Spleen (tissue), 7 donors: Measurements from ENCODE around the gene KRTAP6-1.

ENCODE experiments used
- POLR2A ChIP-seq, 3 donors: fragments of 450-650 bp; IDR thresholded peaks; one replicate each; pipeline ENCODE4 v1.5.1; 2017; ENCODE audit warnings: antibody characterized with exemption in 3 of 3, mild to moderate bottlenecking in 1 of 3
- POLR2AphosphoS5 ChIP-seq, 3 donors: sonication (generic); formaldehyde crosslinking; IDR thresholded peaks; one replicate each; pipeline ENCODE4 v1.5.1; 2017; ENCODE audit warnings: antibody characterized with exemption in 3 of 3
- TF ChIP-seq, protein P1 (sequence below), 11 experiments: fragments of 200-600 bp in 7 of 11; fragments of 450-650 bp in 4 of 11; sonication (generic) in 4 of 11; IDR thresholded peaks in 8 of 11; conservative IDR thresholded peaks in 3 of 11; 1 replicate in 7 of 11; 2 replicates in 4 of 11; pipeline versions ENCODE4 v1.4.0 to v1.8.0; 2016 to 2021; ENCODE audit warnings: antibody characterized with exemption in 11 of 11, inconsistent platforms in 4 of 11, mild to moderate bottlenecking in 1 of 11
- donor health status: DM: no; HTN: no; CAD: no; lungs with moderate emphysema.
- donor health status: DM: no; HTN: no; CAD: no.
- donor health status: DM: no; HTN: no; CAD: no.

GRCh38 chr21:30628109-30628508 is 14.4 kb upstream of the KRTAP6-1 start:
- TF ChIP-seq POLR2AphosphoS5 (IDR thresholded peaks at IDR 0.05) (no peak), POLR2A (IDR thresholded peaks at IDR 0.05) (no peak)
- TF ChIP-seq, protein P1, sequence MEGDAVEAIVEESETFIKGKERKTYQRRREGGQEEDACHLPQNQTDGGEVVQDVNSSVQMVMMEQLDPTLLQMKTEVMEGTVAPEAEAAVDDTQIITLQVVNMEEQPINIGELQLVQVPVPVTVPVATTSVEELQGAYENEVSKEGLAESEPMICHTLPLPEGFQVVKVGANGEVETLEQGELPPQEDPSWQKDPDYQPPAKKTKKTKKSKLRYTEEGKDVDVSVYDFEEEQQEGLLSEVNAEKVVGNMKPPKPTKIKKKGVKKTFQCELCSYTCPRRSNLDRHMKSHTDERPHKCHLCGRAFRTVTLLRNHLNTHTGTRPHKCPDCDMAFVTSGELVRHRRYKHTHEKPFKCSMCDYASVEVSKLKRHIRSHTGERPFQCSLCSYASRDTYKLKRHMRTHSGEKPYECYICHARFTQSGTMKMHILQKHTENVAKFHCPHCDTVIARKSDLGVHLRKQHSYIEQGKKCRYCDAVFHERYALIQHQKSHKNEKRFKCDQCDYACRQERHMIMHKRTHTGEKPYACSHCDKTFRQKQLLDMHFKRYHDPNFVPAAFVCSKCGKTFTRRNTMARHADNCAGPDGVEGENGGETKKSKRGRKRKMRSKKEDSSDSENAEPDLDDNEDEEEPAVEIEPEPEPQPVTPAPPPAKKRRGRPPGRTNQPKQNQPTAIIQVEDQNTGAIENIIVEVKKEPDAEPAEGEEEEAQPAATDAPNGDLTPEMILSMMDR (IDR thresholded peaks at IDR 0.05 in 8 of 11, conservative IDR thresholded peaks at IDR 0.05 in 3 of 11) = no peak
